Muscle layer of colon (tissue), 2 donors: ENCODE results near the gene COL13A1.

Experiments used
- H3K27ac ChIP-seq: one replicate; pipeline ENCODE4 v1.7.0; 2013; ENCODE audit warnings: low read depth, mild to moderate bottlenecking, low read length, moderate library complexity
- H3K27me3 ChIP-seq, 2 donors: one replicate each; pipeline ENCODE4 v1.7.0; 2013; ENCODE audit warnings: low read length in 2 of 2, mild to moderate bottlenecking in 2 of 2; ENCODE audit not compliant: insufficient read depth in 2 of 2, control insufficient read depth in 1 of 2
- H3K36me3 ChIP-seq: one replicate; pipeline ENCODE4 v1.7.0; 2013; ENCODE audit warnings: mild to moderate bottlenecking, low read length; ENCODE audit not compliant: insufficient read depth
- H3K4me1 ChIP-seq: one replicate; pipeline ENCODE4 v1.7.0; 2013; ENCODE audit warnings: mild to moderate bottlenecking, low read length; ENCODE audit not compliant: insufficient read depth
- H3K4me3 ChIP-seq, 2 donors: one replicate each; pipeline ENCODE4 v1.7.0; 2013; ENCODE audit warnings: low read length in 2 of 2, low read depth in 1 of 2, mild to moderate bottlenecking in 1 of 2, moderate library complexity in 1 of 2
- H3K9ac ChIP-seq: one replicate; pipeline ENCODE4 v1.7.0; 2013; ENCODE audit warnings: low read length
- H3K9me3 ChIP-seq: one replicate; pipeline ENCODE4 v1.7.0; 2013; ENCODE audit warnings: mild to moderate bottlenecking, low read length
- donor health status: abdominal sarcoma.
- donor health status: Adenocarcinoma of cecum.

COL13A1 gene

GRCh38 chr10:69880301-69881081, 78.8 kb downstream of the COL13A1 start:
- Histone ChIP-seq H3K27me3 (no peaks in the 10 kb centered on the region), H3K36me3 (no peaks in the 10 kb centered on the region), H3K27ac (no peak overlapping the region), H3K4me1 (peaks cover 16% of the 10 kb centered on the region), H3K4me3 (no peak overlapping the region), H3K9ac (no peak overlapping the region), H3K9me3 (no peaks in the 10 kb centered on the region)

DNA sequence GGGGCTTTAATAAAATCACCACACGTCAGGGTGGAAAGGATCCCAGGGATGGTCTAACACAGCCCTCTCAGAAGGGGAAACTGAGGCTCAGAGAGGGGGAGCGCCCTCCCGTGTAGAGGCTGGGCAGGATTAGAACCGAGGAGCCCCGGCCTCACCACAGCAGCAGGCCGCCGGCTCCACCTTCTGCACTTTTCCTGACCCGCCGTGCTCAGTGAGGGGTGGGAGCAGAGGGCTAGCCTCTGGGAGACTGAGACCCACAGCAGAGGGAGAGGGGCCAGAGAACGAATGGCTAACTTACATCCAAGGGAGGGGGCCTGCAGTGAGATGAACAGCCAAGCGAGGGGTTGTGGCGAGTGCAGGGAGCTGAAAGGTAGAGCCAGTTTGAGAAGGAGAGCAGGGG, 79.5 kb downstream of the COL13A1 start:
- Histone ChIP-seq H3K27ac (no peak overlapping the region), H3K27me3 (no peaks in the 10 kb centered on the region), H3K9me3 (no peaks in the 10 kb centered on the region), H3K36me3 (no peaks in the 10 kb centered on the region), H3K9ac (no peak overlapping the region), H3K4me3 (no peak overlapping the region), H3K4me1 (peaks cover 20% of the 10 kb centered on the region)

DNA sequence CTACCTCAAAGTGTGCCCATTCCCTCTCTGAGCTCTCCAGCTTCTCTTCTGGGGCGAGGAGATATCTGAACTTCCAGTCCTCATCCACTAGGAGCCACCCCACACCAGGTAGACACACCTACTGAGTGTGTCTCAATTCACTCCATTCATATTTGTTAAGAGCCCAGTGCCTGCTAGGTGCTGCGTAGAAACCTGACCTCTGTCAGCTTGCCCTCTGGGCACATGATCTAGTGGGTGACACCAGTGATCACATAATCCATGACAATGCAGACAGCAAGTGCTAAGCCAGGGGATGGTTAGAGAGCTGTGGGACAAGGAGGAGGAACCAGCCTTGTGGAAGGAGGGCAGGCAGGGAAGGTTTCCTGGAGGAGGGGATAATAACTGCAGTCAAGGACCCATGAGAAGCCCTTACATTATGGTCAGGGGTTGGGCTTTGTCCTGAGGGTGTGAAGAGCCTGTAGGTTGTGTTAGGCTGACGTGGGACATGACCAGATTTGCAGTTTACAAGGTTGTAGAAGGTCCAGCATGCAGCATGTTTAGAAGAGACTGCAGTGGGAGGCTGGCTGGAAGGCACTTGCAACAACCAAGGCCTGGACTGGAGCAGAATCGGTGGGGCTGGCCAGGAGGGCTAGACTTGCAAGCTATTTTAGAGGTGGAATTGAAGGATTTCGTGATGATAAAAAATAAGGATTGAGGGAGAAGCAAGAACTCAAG, 81.8 kb downstream of the COL13A1 start:
- Histone ChIP-seq H3K27me3 (no peaks in the 10 kb centered on the region), H3K4me1 (peaks cover 20% of the 10 kb centered on the region), H3K36me3 (no peaks in the 10 kb centered on the region), H3K9me3 (no peaks in the 10 kb centered on the region), H3K4me3 (no peak overlapping the region), H3K27ac (no peak overlapping the region), H3K9ac (no peak overlapping the region)

GRCh38 chr10:69884024-69884367, 82.3 kb downstream of the COL13A1 start:
- Histone ChIP-seq H3K9me3 (no peaks in the 10 kb centered on the region), H3K27me3 (no peaks in the 10 kb centered on the region), H3K4me3 (no peak overlapping the region), H3K36me3 (no peaks in the 10 kb centered on the region), H3K27ac (no peak overlapping the region), H3K4me1 (peaks cover 20% of the 10 kb centered on the region), H3K9ac (no peak overlapping the region)

- H3K9me3 ChIP-seq: no peaks in the 10 kb centered on the region
- H3K27ac ChIP-seq: no peak overlapping the region
- no peak overlapping the region for H3K9ac ChIP-seq
- H3K4me1 ChIP-seq: peaks cover 13% of the 10 kb centered on the region
- H3K4me3 ChIP-seq: no peak overlapping the region
- no peaks in the 10 kb centered on the region for H3K27me3 ChIP-seq
- H3K36me3 ChIP-seq: no peaks in the 10 kb centered on the region
Measured at GRCh38 chr10:69884686-69885085, 83.0 kb downstream of the COL13A1 start.

GRCh38 chr10:69885379-69886013, 83.8 kb downstream of the COL13A1 start:
- Histone ChIP-seq H3K4me1 (peaks cover 9% of the 10 kb centered on the region), H3K36me3 (no peaks in the 10 kb centered on the region), H3K27me3 (no peaks in the 10 kb centered on the region), H3K9me3 (no peaks in the 10 kb centered on the region), H3K27ac (no peak overlapping the region), H3K4me3 (no peak overlapping the region), H3K9ac (no peak overlapping the region)

GRCh38 chr10:69888882-69889584, 87.3 kb downstream of the COL13A1 start:
- H3K36me3 ChIP-seq: no peaks in the 10 kb centered on the region
- H3K9ac ChIP-seq: no peak overlapping the region
- no peak overlapping the region for H3K4me3 ChIP-seq
- no peak overlapping the region for H3K27ac ChIP-seq
- H3K4me1 ChIP-seq: peaks cover 9% of the 10 kb centered on the region
- no peaks in the 10 kb centered on the region for H3K27me3 ChIP-seq
- no peaks in the 10 kb centered on the region for H3K9me3 ChIP-seq

GRCh38 chr10:69890065-69890847, 88.5 kb downstream of the COL13A1 start:
- no peak overlapping the region for H3K9ac ChIP-seq
- H3K4me1 ChIP-seq: peaks cover 6% of the 10 kb centered on the region
- H3K36me3 ChIP-seq: no peaks in the 10 kb centered on the region
- H3K27me3 ChIP-seq: no peaks in the 10 kb centered on the region
- H3K9me3 ChIP-seq: no peaks in the 10 kb centered on the region
- H3K27ac ChIP-seq: no peak overlapping the region
- H3K4me3 ChIP-seq: no peak overlapping the region

DNA sequence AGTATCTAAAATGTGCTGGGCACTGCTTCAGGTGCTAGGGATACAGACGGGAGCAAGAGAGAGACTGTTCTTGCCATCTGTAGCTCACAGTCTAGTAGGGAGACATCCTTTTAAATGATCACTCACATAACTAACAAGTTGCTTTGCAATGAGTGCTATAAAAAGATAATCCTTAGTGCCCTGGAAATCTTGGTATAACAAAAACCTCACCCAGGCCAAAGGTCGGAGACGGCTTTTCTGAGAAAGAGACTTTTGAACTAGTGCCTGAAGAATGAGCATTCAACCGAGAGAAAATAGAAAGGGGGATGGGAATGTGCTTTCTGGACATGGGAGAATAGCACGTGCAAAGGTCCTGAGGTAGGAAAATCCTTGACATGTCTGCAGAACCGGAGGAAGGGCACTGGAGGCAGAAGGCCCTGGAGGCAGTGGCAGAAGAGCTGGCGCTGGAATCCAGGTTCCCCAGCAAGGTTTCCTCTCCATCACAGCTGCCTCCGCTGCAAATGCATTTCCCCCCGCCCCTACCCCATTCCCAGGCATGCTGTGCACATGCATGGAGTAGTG, 89.4 kb downstream of the COL13A1 start:
- Histone ChIP-seq H3K9me3 (no peaks in the 10 kb centered on the region), H3K27me3 (no peaks in the 10 kb centered on the region)

GRCh38 chr10:69892406-69892805, 90.7 kb downstream of the COL13A1 start:
- Histone ChIP-seq H3K9ac (no peak overlapping the region), H3K9me3 (no peaks in the 10 kb centered on the region), H3K4me1 (no peaks in the 10 kb centered on the region), H3K4me3 (no peak overlapping the region), H3K27ac (no peak overlapping the region), H3K36me3 (no peaks in the 10 kb centered on the region), H3K27me3 (no peaks in the 10 kb centered on the region)

More for the DNA sequence above, 89.4 kb downstream of the COL13A1 start:
- Histone ChIP-seq H3K4me3 (no peak overlapping the region), H3K9ac (no peak overlapping the region), H3K4me1 (no peaks in the 10 kb centered on the region), H3K36me3 (no peaks in the 10 kb centered on the region), H3K27ac (no peak overlapping the region)
